Muscle layer of duodenum (tissue), 2 donors: ENCODE data around the gene MRM1.

Experiments used
- H3K27ac ChIP-seq: one replicate; pipeline ENCODE4 v1.7.0; 2013; ENCODE audit warnings: mild to moderate bottlenecking, low read length
- H3K27me3 ChIP-seq: one replicate; pipeline ENCODE4 v1.7.0; 2013; ENCODE audit warnings: low read depth, mild to moderate bottlenecking, control low read depth, low read length
- H3K36me3 ChIP-seq, 2 donors: one replicate each; pipeline ENCODE4 v1.7.0; 2013; ENCODE audit warnings: low read length in 2 of 2, control low read depth in 1 of 2, mild to moderate bottlenecking in 1 of 2; ENCODE audit not compliant: insufficient read depth in 2 of 2, control insufficient read depth in 1 of 2
- H3K4me1 ChIP-seq, 2 donors: one replicate each; pipeline ENCODE4 v1.7.0; 2013; ENCODE audit warnings: low read length in 2 of 2, mild to moderate bottlenecking in 2 of 2, control low read depth in 1 of 2, moderate library complexity in 1 of 2; ENCODE audit not compliant: insufficient read depth in 2 of 2, control insufficient read depth in 1 of 2
- H3K4me3 ChIP-seq, 2 donors: one replicate each; pipeline ENCODE4 v1.7.0; 2013; ENCODE audit warnings: low read length in 2 of 2, low read depth in 1 of 2, mild to moderate bottlenecking in 1 of 2
- H3K9me3 ChIP-seq, 2 donors: one replicate each; pipeline ENCODE4 v1.7.0; 2013; ENCODE audit warnings: low read length in 2 of 2, control low read depth in 1 of 2, mild to moderate bottlenecking in 1 of 2; ENCODE audit not compliant: control insufficient read depth in 1 of 2
- donor health status: healthy.

The MRM1 gene

GRCh38 chr17:36592716-36593321 is 8.6 kb upstream of the MRM1 start:
- Histone ChIP-seq H3K4me1 (peaks cover 8 to 13% of the 10 kb centered on the region in 2 donors), H3K27ac (peak overlapping the region; percentile 74), H3K36me3 (peaks cover 8 to 9% of the 10 kb centered on the region in 2 donors), H3K9me3 (no peaks in the 10 kb centered on the region), H3K27me3 (no peaks in the 10 kb centered on the region), H3K4me3 (peak overlapping the region; percentile 69 to 87)

GRCh38 chr17:36593656-36594316 is 7.6 kb upstream of the MRM1 start:
- Histone ChIP-seq H3K36me3 (peaks cover 3 to 6% of the 10 kb centered on the region in 2 donors), H3K9me3 (no peaks in the 10 kb centered on the region), H3K27me3 (no peaks in the 10 kb centered on the region), H3K4me3 (no peak overlapping the region), H3K27ac (peak overlapping the region; percentile 74), H3K4me1 (peaks cover 8 to 13% of the 10 kb centered on the region in 2 donors)

- H3K36me3 ChIP-seq: peaks cover 0 to 3% of the 10 kb centered on the region in 2 donors
- no peaks in the 10 kb centered on the region for H3K9me3 ChIP-seq
- H3K4me1 ChIP-seq: peaks cover 8 to 13% of the 10 kb centered on the region in 2 donors
- H3K4me3 ChIP-seq: no peak overlapping the region
- no peak overlapping the region for H3K27ac ChIP-seq
- no peaks in the 10 kb centered on the region for H3K27me3 ChIP-seq
Observed at GRCh38 chr17:36594626-36595401, 6.6 kb upstream of the MRM1 start.

GRCh38 chr17:36597226-36597625 is 4.2 kb upstream of the MRM1 start:
- Histone ChIP-seq H3K4me3 (no peak overlapping the region), H3K9me3 (no peaks in the 10 kb centered on the region), H3K27ac (no peak overlapping the region), H3K36me3 (no peaks in the 10 kb centered on the region), H3K4me1 (peaks cover 3 to 17% of the 10 kb centered on the region in 2 donors), H3K27me3 (no peaks in the 10 kb centered on the region)

GRCh38 chr17:36597866-36598777 is 3.3 kb upstream of the MRM1 start:
- Histone ChIP-seq H3K4me1 (peaks cover 9 to 16% of the 10 kb centered on the region in 2 donors), H3K9me3 (no peaks in the 10 kb centered on the region), H3K27me3 (no peaks in the 10 kb centered on the region), H3K27ac (no peak overlapping the region), H3K4me3 (no peak overlapping the region), H3K36me3 (no peaks in the 10 kb centered on the region)

GRCh38 chr17:36598951-36599401 is 2.4 kb upstream of the MRM1 start:
- no peak overlapping the region for H3K27ac ChIP-seq
- no peak overlapping the region for H3K4me3 ChIP-seq
- no peaks in the 10 kb centered on the region for H3K27me3 ChIP-seq
- H3K4me1 ChIP-seq: peaks cover 7 to 12% of the 10 kb centered on the region in 2 donors
- H3K36me3 ChIP-seq: no peaks in the 10 kb centered on the region
- H3K9me3 ChIP-seq: no peaks in the 10 kb centered on the region

GRCh38 chr17:36599546-36600250 is 1.7 kb upstream of the MRM1 start:
- Histone ChIP-seq H3K4me1 (peaks cover 7 to 12% of the 10 kb centered on the region in 2 donors), H3K9me3 (no peaks in the 10 kb centered on the region), H3K27ac (peak overlapping the region; percentile 23), H3K27me3 (no peaks in the 10 kb centered on the region), H3K4me3 (no peak overlapping the region), H3K36me3 (no peaks in the 10 kb centered on the region)

- Histone ChIP-seq H3K4me3 (peak overlapping the region; percentile 68 to 98), H3K36me3 (no peaks in the 10 kb centered on the region), H3K4me1 (peaks cover 7 to 12% of the 10 kb centered on the region in 2 donors), H3K27ac (peak overlapping the region; percentile 4), H3K9me3 (no peaks in the 10 kb centered on the region), H3K27me3 (no peaks in the 10 kb centered on the region)
Observed at GRCh38 chr17:36600465-36600864, 918 bp upstream of the MRM1 start.

GRCh38 chr17:36600936-36601302 is 464 bp upstream of the MRM1 start:
- no peaks in the 10 kb centered on the region for H3K27me3 ChIP-seq
- H3K9me3 ChIP-seq: no peaks in the 10 kb centered on the region
- no peaks in the 10 kb centered on the region for H3K36me3 ChIP-seq
- H3K4me3 ChIP-seq: peak overlapping the region; percentile 68 to 98
- peaks cover 7 to 12% of the 10 kb centered on the region in 2 donors for H3K4me1 ChIP-seq
- peak overlapping the region; percentile 4 for H3K27ac ChIP-seq

- H3K4me3 ChIP-seq: peak overlapping the region; percentile 68 to 98
Observed at GRCh38 chr17:36602030-36602748, 806 bp downstream of the MRM1 start.

More at GRCh38 chr17:36602030-36602748, 806 bp downstream of the MRM1 start:
- H3K27me3 ChIP-seq: no peaks in the 10 kb centered on the region
- H3K36me3 ChIP-seq: no peaks in the 10 kb centered on the region
- H3K9me3 ChIP-seq: no peaks in the 10 kb centered on the region
- peak overlapping the region; percentile 16 for H3K27ac ChIP-seq
- peaks cover 7 to 12% of the 10 kb centered on the region in 2 donors for H3K4me1 ChIP-seq
